Esophagus muscularis mucosa (tissue), 4 donors: ENCODE data around the gene SLC52A3. TPM values are rescaled to one million over a fixed set of nuclear protein-coding genes. Genes with fewer than 3 reads are reported as not detected.

Experiments used
- DNase-seq: peaks from one replicate; pipeline ENCODE4 v3.0.0-alpha.2; 2017; ENCODE audit errors: extremely low spot score
- H3K27ac ChIP-seq, 4 donors: fragments of 200-600 bp; sonication (generic); replicated peaks in 1 of 4; 1 replicate in 3 of 4; 2 replicates in 1 of 4; pipeline ENCODE4 v1.5.1; 2016 to 2019; ENCODE audit warnings: mild to moderate bottlenecking in 1 of 4
- H3K27me3 ChIP-seq, 4 donors: fragments of 200-600 bp; sonication (generic); one replicate each; pipeline versions ENCODE4 v1.5.1 to v1.6.0; 2016 to 2019
- H3K36me3 ChIP-seq, 4 donors: fragments of 200-600 bp; sonication (generic); one replicate each; pipeline ENCODE4 v1.5.1; 2016 to 2019
- H3K4me1 ChIP-seq, 4 donors: fragments of 200-600 bp; sonication (generic); one replicate each; pipeline ENCODE4 v1.5.1; 2016 to 2019
- H3K4me3 ChIP-seq, 4 donors: fragments of 200-600 bp; sonication (generic); 1 replicate in 2 of 4; 2 replicates in 2 of 4; pipeline ENCODE4 v1.5.1; 2016 to 2019; ENCODE audit warnings: mild to moderate bottlenecking in 4 of 4, moderate library complexity in 1 of 4
- H3K9me3 ChIP-seq, 4 donors: fragments of 200-600 bp; sonication (generic); 1 replicate in 3 of 4; 2 replicates in 1 of 4; pipeline ENCODE4 v1.5.1; 2016 to 2019
- EP300 ChIP-seq: sonication (generic); formaldehyde crosslinking; IDR thresholded peaks from one replicate; pipeline ENCODE4 v1.6.1; 2017; ENCODE audit warnings: antibody characterized with exemption
- POLR2A ChIP-seq: fragments of 450-650 bp; IDR thresholded peaks from one replicate; pipeline ENCODE4 v1.6.1; 2017; ENCODE audit warnings: antibody characterized with exemption, moderate library complexity, mild to moderate bottlenecking, low read depth
- POLR2AphosphoS5 ChIP-seq, 2 donors: sonication (generic); formaldehyde crosslinking; IDR thresholded peaks; one replicate each; pipeline ENCODE4 v1.6.1; 2017; ENCODE audit warnings: antibody characterized with exemption in 2 of 2
- WGBS: methylation state at CpG from one replicate; pipeline ENCODE4 v1.1.5; 2018; 5-methylcytosine and 5-hydroxymethylcytosine counted together
- intact Hi-C: fragments of 100-400 bp; cut with DNase I; formaldehyde crosslinking; loops from one replicate; pipeline ENCODE4 v1.15.1; 2023
- total RNA-seq, 4 donors: library from RNA; depleted of rRNA; stranded (reverse); fragments of >200 nt; gene quantifications; one replicate each; pipeline versions ENCODE4 v1.1.0 to v1.2.1, GENCODE V29; 2016
- TF ChIP-seq, protein P1 (sequence below), 3 experiments: fragments of 200-600 bp in 2 of 3; fragments of 450-650 bp in 1 of 3; sonication (generic) in 2 of 3; IDR thresholded peaks; one replicate each; pipeline ENCODE4 v1.5.1; 2017 to 2019; ENCODE audit warnings: antibody characterized with exemption in 3 of 3, mild to moderate bottlenecking in 2 of 3, moderate library complexity in 1 of 3

Gene SLC52A3
- total RNA-seq, 4 donors from 2014 or later: 1.5 to 2.2 (median 1.7) TPM; not detected in 1

DNA sequence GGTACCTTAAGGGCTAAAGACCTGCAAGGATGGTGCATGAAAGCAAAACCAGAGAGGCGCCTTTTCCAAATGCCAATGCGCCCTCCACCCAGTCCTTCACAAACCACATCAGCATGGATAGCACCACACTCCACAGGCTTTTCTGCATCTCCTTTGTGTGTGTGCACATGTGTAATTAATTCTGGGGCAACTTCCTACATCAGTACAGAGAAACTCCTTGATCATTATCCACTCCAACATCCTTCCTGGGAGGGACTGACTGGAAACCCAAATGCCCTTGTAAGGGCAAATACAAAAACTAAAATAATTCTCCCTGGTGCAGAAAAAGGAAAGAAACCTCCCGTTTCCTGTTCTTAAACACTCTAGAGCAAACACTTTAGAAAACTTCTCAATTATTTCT lies 10.8 kb downstream of the SLC52A3 start:
- DNase-seq: no peak
- Histone ChIP-seq H3K36me3 (peaks cover 0 to 24% (median 0%) of the 10 kb centered on the region in 4 donors), H3K4me3 (no peak overlapping the region), H3K4me1 (peaks cover 0 to 4% (median 2%) of the 10 kb centered on the region in 4 donors), H3K27ac (no peak overlapping the region), H3K27me3 (peaks cover 0 to 71% (median 5%) of the 10 kb centered on the region in 4 donors), H3K9me3 (no peaks in the 10 kb centered on the region)
- WGBS: 32% methylated on average over 1 of the region's 3 CpGs
- TF ChIP-seq POLR2A (no peak), EP300 (no peak), POLR2AphosphoS5 (IDR thresholded peaks at IDR 0.05) (no peak)
- TF ChIP-seq, protein P1, sequence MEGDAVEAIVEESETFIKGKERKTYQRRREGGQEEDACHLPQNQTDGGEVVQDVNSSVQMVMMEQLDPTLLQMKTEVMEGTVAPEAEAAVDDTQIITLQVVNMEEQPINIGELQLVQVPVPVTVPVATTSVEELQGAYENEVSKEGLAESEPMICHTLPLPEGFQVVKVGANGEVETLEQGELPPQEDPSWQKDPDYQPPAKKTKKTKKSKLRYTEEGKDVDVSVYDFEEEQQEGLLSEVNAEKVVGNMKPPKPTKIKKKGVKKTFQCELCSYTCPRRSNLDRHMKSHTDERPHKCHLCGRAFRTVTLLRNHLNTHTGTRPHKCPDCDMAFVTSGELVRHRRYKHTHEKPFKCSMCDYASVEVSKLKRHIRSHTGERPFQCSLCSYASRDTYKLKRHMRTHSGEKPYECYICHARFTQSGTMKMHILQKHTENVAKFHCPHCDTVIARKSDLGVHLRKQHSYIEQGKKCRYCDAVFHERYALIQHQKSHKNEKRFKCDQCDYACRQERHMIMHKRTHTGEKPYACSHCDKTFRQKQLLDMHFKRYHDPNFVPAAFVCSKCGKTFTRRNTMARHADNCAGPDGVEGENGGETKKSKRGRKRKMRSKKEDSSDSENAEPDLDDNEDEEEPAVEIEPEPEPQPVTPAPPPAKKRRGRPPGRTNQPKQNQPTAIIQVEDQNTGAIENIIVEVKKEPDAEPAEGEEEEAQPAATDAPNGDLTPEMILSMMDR (IDR thresholded peaks at IDR 0.05): no peak
- intact Hi-C loops: no loop called here

DNA sequence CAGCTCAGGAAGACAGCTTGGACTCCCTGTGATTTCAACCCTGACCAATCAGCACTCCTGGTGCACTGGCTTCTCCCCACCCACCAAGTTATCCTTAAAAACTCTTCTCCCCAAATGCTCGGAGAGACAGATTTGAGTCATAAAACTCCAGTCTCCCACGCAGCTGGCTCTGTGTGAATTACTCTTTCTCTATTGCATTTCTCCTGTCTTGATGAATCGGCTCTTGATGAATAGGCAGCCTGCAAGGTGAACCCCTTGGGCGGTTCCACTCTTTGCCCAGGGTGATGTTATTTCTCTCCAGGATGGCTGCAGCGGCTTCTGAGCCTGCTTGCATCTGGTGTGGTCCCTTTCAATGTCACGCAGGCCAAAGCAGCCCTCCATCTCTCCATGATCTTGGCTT lies 12.4 kb downstream of the SLC52A3 start:
- TF ChIP-seq, protein P1 (IDR thresholded peaks at IDR 0.05): no peak
- Histone ChIP-seq H3K27ac (no peak overlapping the region), H3K4me1 (peaks cover 0 to 3% (median under 1%) of the 10 kb centered on the region in 4 donors), H3K27me3 (peaks cover 0 to 56% (median 4%) of the 10 kb centered on the region in 4 donors), H3K36me3 (peaks cover 0 to 10% (median 0%) of the 10 kb centered on the region in 4 donors), H3K9me3 (no peaks in the 10 kb centered on the region), H3K4me3 (no peak overlapping the region)
- DNase-seq: no peak
- intact Hi-C loops: no loop called here
- WGBS: 79% methylated on average over 6 of the region's 6 CpGs

DNA sequence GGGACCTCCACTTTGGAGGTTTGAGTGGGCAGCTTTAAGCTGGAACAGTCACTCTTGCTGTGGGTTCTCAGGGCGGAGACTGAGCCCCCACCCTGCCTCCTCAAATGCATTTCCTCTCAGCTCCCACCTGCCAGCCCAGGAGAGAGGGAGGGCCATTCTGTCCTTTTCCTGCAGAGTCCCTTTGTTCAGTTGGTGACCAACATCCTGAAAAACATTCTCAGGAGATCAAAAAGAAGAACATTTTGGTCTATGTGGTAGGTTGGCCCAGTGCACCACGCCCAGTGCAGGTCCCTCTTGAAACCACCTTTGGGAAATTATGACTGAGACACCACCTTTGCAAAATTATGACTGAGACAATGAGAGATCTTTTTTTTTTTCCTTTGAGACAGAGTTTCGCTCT lies 13.4 kb downstream of the SLC52A3 start:
- Histone ChIP-seq H3K4me1 (peaks cover 0 to 3% (median 0%) of the 10 kb centered on the region in 4 donors), H3K36me3 (peaks cover 0 to under 1% (median 0%) of the 10 kb centered on the region in 4 donors), H3K27ac (no peak overlapping the region), H3K27me3 (peaks cover 0 to 45% (median 0%) of the 10 kb centered on the region in 4 donors), H3K4me3 (no peak overlapping the region), H3K9me3 (no peaks in the 10 kb centered on the region)
- no peak for DNase-seq
- TF ChIP-seq POLR2A (no peak), EP300 (no peak), POLR2AphosphoS5 (IDR thresholded peaks at IDR 0.05) (no peak)
- TF ChIP-seq, protein P1 (IDR thresholded peaks at IDR 0.05): no peak
- WGBS: 93% methylated on average over 3 of the region's 3 CpGs
- intact Hi-C loops: no loop called here

DNA sequence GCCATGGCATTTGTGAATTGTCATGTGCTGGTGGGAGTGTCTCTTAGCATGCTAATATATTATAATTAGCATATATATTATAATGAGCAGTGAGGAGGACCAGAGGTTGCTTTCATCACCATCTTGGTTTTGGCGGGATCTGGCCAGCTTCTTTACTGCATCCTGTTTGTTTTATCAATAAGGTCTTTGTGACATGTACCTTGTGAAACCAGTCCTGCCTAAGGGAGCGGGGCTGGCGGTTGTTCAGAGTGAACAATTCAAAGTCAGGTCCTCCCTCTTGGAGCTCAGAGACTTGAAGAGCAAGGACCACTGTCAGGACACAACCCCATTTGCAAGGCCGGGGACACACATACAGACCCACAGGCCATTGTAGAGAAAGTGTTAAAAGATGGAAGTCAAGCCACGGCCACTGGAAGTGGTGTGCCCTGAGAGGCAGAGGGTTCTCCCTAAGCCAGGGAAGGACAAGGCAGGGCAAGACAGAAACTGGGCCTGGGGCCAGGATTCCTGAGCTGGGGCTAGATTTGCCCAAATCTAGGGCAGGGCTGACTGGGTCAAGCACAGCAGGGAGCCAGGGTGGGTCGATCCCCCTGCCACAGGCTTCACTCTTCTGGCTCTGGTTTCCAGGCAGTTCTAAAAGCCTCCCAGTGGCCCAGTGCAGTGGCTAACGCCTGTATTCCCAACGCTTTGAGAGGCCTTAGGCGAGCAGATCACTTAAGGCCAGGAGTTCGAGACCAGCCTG lies 14.2 kb downstream of the SLC52A3 start:
- peaks cover 0 to 37% (median 0%) of the 10 kb centered on the region in 4 donors for H3K27me3 ChIP-seq
- no peak overlapping the region for H3K27ac ChIP-seq
- H3K4me1 ChIP-seq: peaks cover 0 to 3% (median 0%) of the 10 kb centered on the region in 4 donors
- no peaks in the 10 kb centered on the region for H3K36me3 ChIP-seq
- WGBS: 90% methylated on average over 8 of the region's 10 CpGs
- TF ChIP-seq POLR2A: no peak
- intact Hi-C loops: no loop called here
- no peaks in the 10 kb centered on the region for H3K9me3 ChIP-seq
- DNase-seq: no peak
- H3K4me3 ChIP-seq: no peak overlapping the region

DNA sequence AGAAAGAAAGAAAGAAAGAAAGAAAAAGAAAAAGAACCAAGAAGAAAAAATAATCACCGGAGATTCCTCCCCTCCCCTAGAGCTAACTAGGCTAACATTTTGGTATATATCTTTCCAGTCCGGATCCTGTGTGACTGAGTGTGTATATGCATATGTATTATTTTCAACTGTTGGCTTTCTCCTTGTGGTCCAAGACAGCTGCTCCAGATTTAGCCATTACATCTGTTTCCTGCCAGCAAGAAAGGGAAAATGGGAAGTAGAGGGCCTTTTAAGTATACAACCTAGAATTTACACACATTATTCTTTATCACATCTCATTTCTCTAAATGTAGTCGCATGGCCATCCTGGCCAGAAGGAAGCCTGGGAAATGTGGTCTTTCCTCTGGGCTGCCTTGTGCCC lies 15.2 kb downstream of the SLC52A3 start:
- peaks cover 0 to 3% (median 0%) of the 10 kb centered on the region in 4 donors for H3K4me1 ChIP-seq
- H3K4me3 ChIP-seq: no peak overlapping the region
- TF ChIP-seq POLR2AphosphoS5 (IDR thresholded peaks at IDR 0.05) (no peak), EP300 (no peak), POLR2A (no peak)
- TF ChIP-seq, protein P1 (IDR thresholded peaks at IDR 0.05): no peak
- H3K9me3 ChIP-seq: no peaks in the 10 kb centered on the region
- no peaks in the 10 kb centered on the region for H3K36me3 ChIP-seq
- intact Hi-C loops: no loop called here
- no peak overlapping the region for H3K27ac ChIP-seq
- peaks cover 0 to 33% (median 0%) of the 10 kb centered on the region in 4 donors for H3K27me3 ChIP-seq
- WGBS: 26% methylated on average over 3 of the region's 3 CpGs
- no peak for DNase-seq
